NOMO-1 (cell line): ENCODE results near the gene PHLDA3.

Experiments
- DNase-seq, 2 experiments: peaks; one replicate each; lab custom pipeline; 2025; ENCODE audit not compliant: unreplicated experiment in 2 of 2; lab: John Stamatoyannopoulos, UW

PHLDA3 gene

GRCh38 chr1:201436969-201437368, 32.0 kb downstream of the PHLDA3 start:
- no peak for DNase-seq

GRCh38 chr1:201436393-201436792, 32.6 kb downstream of the PHLDA3 start:
- no peak for DNase-seq

GRCh38 chr1:201434266-201434665, 34.7 kb downstream of the PHLDA3 start:
- no peak for DNase-seq

GRCh38 chr1:201433609-201434008, 35.4 kb downstream of the PHLDA3 start:
- no peak for DNase-seq

GRCh38 chr1:201430776-201431175, 38.2 kb downstream of the PHLDA3 start:
- no peak for DNase-seq

GRCh38 chr1:201429736-201430501, 39.1 kb downstream of the PHLDA3 start:
- no peak for DNase-seq

GRCh38 chr1:201427963-201428362, 41.0 kb downstream of the PHLDA3 start:
- peak; percentile 61 to 77 for DNase-seq

GRCh38 chr1:201426479-201427310, 42.3 kb downstream of the PHLDA3 start:
- no peak for DNase-seq

GRCh38 chr1:201424146-201424545, 44.8 kb downstream of the PHLDA3 start:
- no peak for DNase-seq

GRCh38 chr1:201423655-201424054, 45.3 kb downstream of the PHLDA3 start:
- DNase-seq = no peak

GRCh38 chr1:201422436-201423030, 46.5 kb downstream of the PHLDA3 start:
- DNase-seq = no peak

- no peak for DNase-seq
Observed at GRCh38 chr1:201422026-201422425, 47.0 kb downstream of the PHLDA3 start.

GRCh38 chr1:201421041-201421440, 47.9 kb downstream of the PHLDA3 start:
- no peak for DNase-seq

- no peak for DNase-seq
Observed at GRCh38 chr1:201420608-201421002, 48.4 kb downstream of the PHLDA3 start.

- DNase-seq = no peak
Observed at GRCh38 chr1:201419746-201420607, 49.0 kb downstream of the PHLDA3 start.

GRCh38 chr1:201419256-201419655, 49.7 kb downstream of the PHLDA3 start:
- DNase-seq = no peak

- no peak for DNase-seq
Observed at GRCh38 chr1:201418461-201418860, 50.5 kb downstream of the PHLDA3 start.
